ENCODE measurements around the gene TRUB2. TPM values are rescaled to one million over a fixed set of nuclear protein-coding genes. Genes with fewer than 3 reads are reported as not detected.
A peak's percentile ranks its signal among the peaks of the same experiment; 100 is the strongest.

Gene TRUB2
- total and polyA plus RNA-seq, 2 of the 13 experiments (the other 11 are each of a cell fraction or from before 2014, with no cell fraction given): 22.3 to 41.2 TPM

- TF ChIP-seq ZBTB25 (CRISPR knock-in tag; IDR thresholded peaks at IDR 0.05): no peak
- peak; percentile 86 for TF ChIP-seq SAP130 (CRISPR knock-in tag; IDR thresholded peaks at IDR 0.05; ENCODE audit: low read depth)
- no peak; the same call in 1 of the 2 replicates for TF ChIP-seq CTCF (CRISPR knock-in tag; IDR thresholded peaks at IDR 0.05)
- no peak for TF ChIP-seq ZBTB20 (CRISPR knock-in tag; IDR thresholded peaks at IDR 0.05; ENCODE audit: borderline replicate concordance, low read depth)
- TF ChIP-seq ZFP82 (CRISPR knock-in tag; IDR thresholded peaks at IDR 0.05; ENCODE audit: borderline replicate concordance): no peak
- TF ChIP-seq HOMEZ (CRISPR knock-in tag; IDR thresholded peaks at IDR 0.05; ENCODE audit: low read depth): 0 out of 2 replicates have a peak, but pooled peaks have one; percentile 15
- no peak for TF ChIP-seq ZNF101 (CRISPR knock-in tag; IDR thresholded peaks at IDR 0.05; ENCODE audit: borderline replicate concordance, low read depth)
- no peak for TF ChIP-seq ZNF234 (CRISPR knock-in tag; conservative IDR thresholded peaks at IDR 0.05)
- TF ChIP-seq ZNF792 (CRISPR knock-in tag; IDR thresholded peaks at IDR 0.05): no peak
- peak; percentile 35; the same call in 1 of the 2 replicates for TF ChIP-seq DMAP1 (CRISPR knock-in tag; IDR thresholded peaks at IDR 0.05)
- no peak for TF ChIP-seq KLF9 (CRISPR knock-in tag; IDR thresholded peaks at IDR 0.05; ENCODE audit: low read depth)
- TF ChIP-seq ZNF678 (CRISPR knock-in tag; IDR thresholded peaks at IDR 0.05): no peak
- no peak; the same call in 1 of the 2 replicates for TF ChIP-seq SPEN (CRISPR knock-in tag; IDR thresholded peaks at IDR 0.05; ENCODE audit: low read depth)
- TF ChIP-seq MED8 (CRISPR knock-in tag; IDR thresholded peaks at IDR 0.05; ENCODE audit: insufficient replicate concordance): peak; percentile 42
- no peak; the same call in 1 of the 2 replicates for TF ChIP-seq POGZ (CRISPR knock-in tag; IDR thresholded peaks at IDR 0.05)
- TF ChIP-seq EED (CRISPR knock-in tag; IDR thresholded peaks at IDR 0.05): no peak
- no peak for TF ChIP-seq AGO2 (optimal IDR thresholded peaks at IDR 0.05; ENCODE audit: low read depth, low read length)
- TF ChIP-seq ZNF772 (CRISPR knock-in tag; IDR thresholded peaks at IDR 0.05): no peak
- TF ChIP-seq ZNF441 (CRISPR knock-in tag; IDR thresholded peaks at IDR 0.05; ENCODE audit: borderline replicate concordance): no peak
- TF ChIP-seq TARDBP (CRISPR knock-in tag; IDR thresholded peaks at IDR 0.05): no peak
- TF ChIP-seq MTF2 (CRISPR knock-in tag; IDR thresholded peaks at IDR 0.05; ENCODE audit: borderline replicate concordance): no peak
- TF ChIP-seq KDM3A (CRISPR knock-in tag; IDR thresholded peaks at IDR 0.05; ENCODE audit: low read depth): no peak; the same call in 1 of the 2 replicates
- no peak for TF ChIP-seq ZNF577 (CRISPR knock-in tag; IDR thresholded peaks at IDR 0.05; ENCODE audit: borderline replicate concordance, low read depth)
- no peak for TF ChIP-seq SCMH1 (CRISPR knock-in tag; IDR thresholded peaks at IDR 0.05; ENCODE audit: borderline replicate concordance)
- TF ChIP-seq PREB (CRISPR knock-in tag; IDR thresholded peaks at IDR 0.05): no peak
- TF ChIP-seq MED13 (CRISPR knock-in tag; IDR thresholded peaks at IDR 0.05): no peak
- TF ChIP-seq ELF3 (CRISPR knock-in tag; IDR thresholded peaks at IDR 0.05): 0 out of 2 replicates have a peak, but pooled peaks have one; percentile 13
- TF ChIP-seq ZNF747 (CRISPR knock-in tag; IDR thresholded peaks at IDR 0.05; ENCODE audit: borderline replicate concordance): no peak
Measured at GRCh38 chr9:128276008-128276573, 46.2 kb downstream of the TRUB2 start, which contains the start of gene SWI5 (continued).
